HepG2 (cell line): Measurements from ENCODE around the gene MTFP1. TPM values are rescaled to one million over a fixed set of nuclear protein-coding genes. Genes with fewer than 3 reads are reported as not detected.
A peak's percentile ranks its signal among the peaks of the same experiment; 100 is the strongest.

ENCODE experiments used
- ATF2 ChIP-seq: sonication (generic); formaldehyde crosslinking; IDR thresholded peaks from 2 replicates; pipeline ENCODE4 v1.4.0; 2020; ENCODE audit warnings: missing genetic modification reagents
- DBP ChIP-seq: sonication (generic); formaldehyde crosslinking; IDR thresholded peaks from 2 replicates; pipeline ENCODE4 v1.4.0; 2020; ENCODE audit warnings: missing genetic modification reagents; ENCODE audit errors: not compliant biosample characterization
- FOXO4 ChIP-seq: sonication (generic); formaldehyde crosslinking; conservative IDR thresholded peaks from 2 replicates; pipeline ENCODE4 v1.8.1; 2023; ENCODE audit warnings: missing genetic modification reagents
- GFI1 ChIP-seq: sonication (generic); formaldehyde crosslinking; IDR thresholded peaks from 2 replicates; pipeline ENCODE4 v1.5.0; 2020; ENCODE audit warnings: missing genetic modification reagents, mild to moderate bottlenecking, borderline replicate concordance
- HMGA1 ChIP-seq: sonication (generic); formaldehyde crosslinking; conservative IDR thresholded peaks from 2 replicates; pipeline ENCODE4 v1.4.0; 2020; ENCODE audit warnings: missing genetic modification reagents
- MED13 ChIP-seq: sonication (generic); formaldehyde crosslinking; IDR thresholded peaks from 2 replicates; pipeline ENCODE4 v1.5.0; 2020; ENCODE audit warnings: missing genetic modification reagents
- MXD4 ChIP-seq: IDR thresholded peaks from 2 replicates; pipeline ENCODE4 v1.6.1; 2016; ENCODE audit warnings: mild to moderate bottlenecking, missing biosample characterization, missing genetic modification reagents
- MXI1 ChIP-seq: IDR thresholded peaks from 3 replicates; pipeline ENCODE4 v1.6.1; 2012; ENCODE audit warnings: low read depth, low read length, inconsistent platforms, borderline replicate concordance
- PAF1 ChIP-seq: IDR thresholded peaks from 2 replicates; pipeline ENCODE4 v1.6.1; 2016; ENCODE audit warnings: missing genetic modification reagents, missing compliant biosample characterization
- PHF5A ChIP-seq: IDR thresholded peaks from one replicate; pipeline ENCODE4 v1.6.1; 2018; ENCODE audit warnings: low read depth, missing genetic modification reagents; ENCODE audit not compliant: unreplicated experiment
- PLSCR1 ChIP-seq: sonication (generic); formaldehyde crosslinking; IDR thresholded peaks from 2 replicates; pipeline ENCODE4 v1.5.0; 2020; ENCODE audit warnings: missing genetic modification reagents, mild to moderate bottlenecking, borderline replicate concordance
- SATB2 ChIP-seq: sonication (generic); formaldehyde crosslinking; IDR thresholded peaks from 2 replicates; pipeline ENCODE4 v1.5.0; 2020; ENCODE audit warnings: missing genetic modification reagents
- SMC3 ChIP-seq: IDR thresholded peaks from 2 replicates; pipeline ENCODE4 v1.6.1; 2011; ENCODE audit warnings: low read length, improper control_type of control experiment
- TEF ChIP-seq: sonication (generic); formaldehyde crosslinking; IDR thresholded peaks from 2 replicates; pipeline ENCODE4 v1.5.0; 2020; ENCODE audit warnings: missing genetic modification reagents
- XRCC5 ChIP-seq: fragments of 200-400 bp; formaldehyde crosslinking; optimal IDR thresholded peaks from 2 replicates; pipeline ENCODE3; 2017; ENCODE audit warnings: mild to moderate bottlenecking, low read length
- ZBTB25 ChIP-seq: IDR thresholded peaks from 2 replicates; pipeline ENCODE4 v1.6.1; 2018; ENCODE audit warnings: missing genetic modification reagents
- ZFP82 ChIP-seq: sonication (generic); formaldehyde crosslinking; IDR thresholded peaks from 2 replicates; pipeline ENCODE4 v1.5.1; 2020; ENCODE audit warnings: mild to moderate bottlenecking, missing genetic modification reagents, borderline replicate concordance
- ZNF121 ChIP-seq: sonication (generic); formaldehyde crosslinking; IDR thresholded peaks from 2 replicates; pipeline ENCODE4 v1.5.0; 2020; ENCODE audit warnings: mild to moderate bottlenecking, missing genetic modification reagents
- ZNF264 ChIP-seq: sonication (generic); formaldehyde crosslinking; IDR thresholded peaks from 2 replicates; pipeline ENCODE4 v1.4.0; 2020; ENCODE audit warnings: missing genetic modification reagents
- ZNF30 ChIP-seq: sonication (generic); formaldehyde crosslinking; IDR thresholded peaks from 2 replicates; pipeline ENCODE4 v1.5.0; 2020; ENCODE audit warnings: mild to moderate bottlenecking, missing genetic modification reagents
- ZNF34 ChIP-seq: sonication (generic); formaldehyde crosslinking; IDR thresholded peaks from 2 replicates; pipeline ENCODE4 v1.4.0; 2020; ENCODE audit warnings: mild to moderate bottlenecking, missing genetic modification reagents, borderline replicate concordance
- ZNF441 ChIP-seq: sonication (generic); formaldehyde crosslinking; IDR thresholded peaks from 2 replicates; pipeline ENCODE4 v1.7.0; 2021; ENCODE audit warnings: missing genetic modification reagents, borderline replicate concordance
- ZNF547 ChIP-seq: sonication (generic); formaldehyde crosslinking; IDR thresholded peaks from 2 replicates; pipeline ENCODE4 v1.5.1; 2020; ENCODE audit warnings: mild to moderate bottlenecking, missing genetic modification reagents
- ZNF557 ChIP-seq: sonication (generic); formaldehyde crosslinking; IDR thresholded peaks from 2 replicates; pipeline ENCODE4 v1.4.0; 2020; ENCODE audit warnings: missing genetic modification reagents
- polyA plus RNA-seq, 8 experiments: library from polyadenylated mRNA; depleted of rRNA in 3 of 8; stranded (reverse) in 7 of 8; unstranded in 1 of 8; fragments of >200 nt; fragmentation: Illumina TruSeq in 4 of 8; extraction: Trizol in 4 of 8; gene quantifications; 2 replicates each; pipeline versions ENCODE4 v1.2.1 to v1.2.3, GENCODE V29; 2011 to 2016; ENCODE audit warnings: low read depth in 4 of 8, missing spikeins in 1 of 8, mixed read lengths in 1 of 8; ENCODE audit not compliant: insufficient read depth in 1 of 8
- total RNA-seq, 5 experiments: library from RNA; depleted of rRNA; stranded (reverse); fragments of >200 nt; fragmentation: Illumina TruSeq; extraction: Trizol; gene quantifications; 2 replicates each; pipeline ENCODE4 v1.2.3, GENCODE V29; 2016; ENCODE audit warnings: low read depth in 1 of 5

MTFP1 gene
- total and polyA plus RNA-seq, 2 of the 13 experiments (the other 11 are each of a cell fraction or from before 2014, with no cell fraction given) = 29.5 to 45.6 TPM

GRCh38 chr22:30423301-30423958, 2.1 kb upstream of the MTFP1 start (continued):
- TF ChIP-seq PLSCR1 (CRISPR knock-in tag) = no peak
- TF ChIP-seq PAF1 (CRISPR knock-in tag) = no peak; the same call in none of the 2 replicates
- no peak for TF ChIP-seq HMGA1 (CRISPR knock-in tag)
- TF ChIP-seq MXD4 (CRISPR knock-in tag) = no peak
- peak; percentile 78; the same call in 1 of the 2 replicates for TF ChIP-seq ZFP82 (CRISPR knock-in tag)
- no peak for TF ChIP-seq XRCC5
- TF ChIP-seq SMC3 = no peak
- TF ChIP-seq TEF = peak; percentile 48; the same call in 1 of the 2 replicates
- 0 out of 2 replicates have a peak, but pooled peaks have one; percentile 64 for TF ChIP-seq FOXO4 (CRISPR knock-in tag)
- TF ChIP-seq ZBTB25 (CRISPR knock-in tag) = no peak
- TF ChIP-seq ZNF34 = peak; percentile 83; the same call in 1 of the 2 replicates
- peak; percentile 57; the same call in 1 of the 2 replicates for TF ChIP-seq ZNF547 (CRISPR knock-in tag)
- no peak for TF ChIP-seq PHF5A (CRISPR knock-in tag)
- TF ChIP-seq ZNF121 (CRISPR knock-in tag) = peak; percentile 84
- TF ChIP-seq SATB2 = peak; percentile 77; the same call in 1 of the 2 replicates
- peak; percentile 71; the same call in 1 of the 2 replicates for TF ChIP-seq ZNF441 (CRISPR knock-in tag)
- TF ChIP-seq ZNF557 (CRISPR knock-in tag) = no peak
- TF ChIP-seq ZNF30 = peak; percentile 95
- 0 out of 2 replicates have a peak, but pooled peaks have one; percentile 15 for TF ChIP-seq ATF2 (CRISPR knock-in tag)
- no peak for TF ChIP-seq MXI1
- TF ChIP-seq ZNF264 (CRISPR knock-in tag) = peak; percentile 85
- 0 out of 2 replicates have a peak, but pooled peaks have one; percentile 60 for TF ChIP-seq MED13
- peak; percentile 38; the same call in 1 of the 2 replicates for TF ChIP-seq GFI1
- peak; percentile 38 for TF ChIP-seq DBP (CRISPR knock-in tag)
